ENCODE results near the gene PCNX2. TPM values are rescaled to one million over a fixed set of nuclear protein-coding genes. Genes with fewer than 3 reads are reported as not detected.

PCNX2 gene
- total and polyA plus RNA-seq, 2 of the 8 experiments (the other 6 are each of a cell fraction or from before 2014, with no cell fraction given): 46.1 to 57.6 TPM

- TF ChIP-seq CHD7 (IDR thresholded peaks at IDR 0.05; ENCODE audit: insufficient replicate concordance, low read length): no peak
- TF ChIP-seq POLR2A (IDR thresholded peaks at IDR 0.05; ENCODE audit: control extremely low read depth in 1 of 2, low read depth in 2 of 2, low read length in 2 of 2): no peak
- no peak for TF ChIP-seq EP300 (IDR thresholded peaks at IDR 0.05; ENCODE audit: borderline replicate concordance in 1 of 2, low read depth in 2 of 2, low read length in 2 of 2)
- TF ChIP-seq RBBP5 (IDR thresholded peaks at IDR 0.05; ENCODE audit: borderline replicate concordance, low read depth, low read length): no peak
These were observed 210.0 kb downstream of the PCNX2 start (continued) for GRCh38 chr1:233085566-233085965.
